Neural crest cell (in vitro differentiated cells): ENCODE data around the gene CISH. TPM values are rescaled to one million over a fixed set of nuclear protein-coding genes. Genes with fewer than 3 reads are reported as not detected.

Source experiments
- DNase-seq: peaks from one replicate; pipeline ENCODE4 v3.0.0; 2021; ENCODE audit warnings: low read depth, mixed read lengths, low spot score
- H3K27ac Mint-ChIP-seq: one replicate; pipeline ENCODE4 v1.8.0; 2021; ENCODE audit warnings: mild to moderate bottlenecking, mixed read lengths; ENCODE audit not compliant: unreplicated experiment
- H3K27me3 Mint-ChIP-seq: 2 replicates; pipeline ENCODE4 v1.8.0; 2021; ENCODE audit warnings: low read depth, mild to moderate bottlenecking, mixed read lengths
- H3K36me3 Mint-ChIP-seq: 2 replicates; pipeline ENCODE4 v1.8.0; 2021; ENCODE audit warnings: low read depth, mild to moderate bottlenecking, mixed read lengths
- H3K4me1 Mint-ChIP-seq: 2 replicates; pipeline ENCODE4 v1.8.0; 2021; ENCODE audit warnings: mixed read lengths
- H3K4me3 Mint-ChIP-seq: one replicate; pipeline ENCODE4 v1.8.0; 2021; ENCODE audit warnings: mild to moderate bottlenecking, mixed read lengths
- H3K9me3 Mint-ChIP-seq: 2 replicates; pipeline ENCODE4 v1.8.0; 2021; ENCODE audit warnings: mixed read lengths
- total RNA-seq: library from RNA; stranded (reverse); gene quantifications from 2 replicates; pipeline ENCODE4 v1.2.1, GENCODE V29; 2021
- TF ChIP-seq, protein P1 (sequence below): fragments of 200-600 bp; sonication (generic); conservative IDR thresholded peaks from 2 replicates; pipeline ENCODE4 v1.5.0; 2021; ENCODE audit warnings: antibody characterized with exemption, mild to moderate bottlenecking

The CISH gene
- total RNA-seq, 1 donor from 2014 or later = 8.6 TPM

GRCh38 chr3:50588759-50589433 is 22.7 kb downstream of the CISH start:
- no peak for DNase-seq
- no peaks in the 10 kb centered on the region for H3K27me3 Mint-ChIP-seq
- no peak overlapping the region for H3K27ac Mint-ChIP-seq
- no peaks in the 10 kb centered on the region for H3K9me3 Mint-ChIP-seq
- no peaks in the 10 kb centered on the region for H3K4me1 Mint-ChIP-seq
- H3K36me3 Mint-ChIP-seq = no peaks in the 10 kb centered on the region
- no peak overlapping the region for H3K4me3 Mint-ChIP-seq
- TF ChIP-seq, protein P1, sequence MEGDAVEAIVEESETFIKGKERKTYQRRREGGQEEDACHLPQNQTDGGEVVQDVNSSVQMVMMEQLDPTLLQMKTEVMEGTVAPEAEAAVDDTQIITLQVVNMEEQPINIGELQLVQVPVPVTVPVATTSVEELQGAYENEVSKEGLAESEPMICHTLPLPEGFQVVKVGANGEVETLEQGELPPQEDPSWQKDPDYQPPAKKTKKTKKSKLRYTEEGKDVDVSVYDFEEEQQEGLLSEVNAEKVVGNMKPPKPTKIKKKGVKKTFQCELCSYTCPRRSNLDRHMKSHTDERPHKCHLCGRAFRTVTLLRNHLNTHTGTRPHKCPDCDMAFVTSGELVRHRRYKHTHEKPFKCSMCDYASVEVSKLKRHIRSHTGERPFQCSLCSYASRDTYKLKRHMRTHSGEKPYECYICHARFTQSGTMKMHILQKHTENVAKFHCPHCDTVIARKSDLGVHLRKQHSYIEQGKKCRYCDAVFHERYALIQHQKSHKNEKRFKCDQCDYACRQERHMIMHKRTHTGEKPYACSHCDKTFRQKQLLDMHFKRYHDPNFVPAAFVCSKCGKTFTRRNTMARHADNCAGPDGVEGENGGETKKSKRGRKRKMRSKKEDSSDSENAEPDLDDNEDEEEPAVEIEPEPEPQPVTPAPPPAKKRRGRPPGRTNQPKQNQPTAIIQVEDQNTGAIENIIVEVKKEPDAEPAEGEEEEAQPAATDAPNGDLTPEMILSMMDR = no peak

- Mint-ChIP-seq H3K27me3 (no peaks in the 10 kb centered on the region), H3K4me3 (no peak overlapping the region)
Observed at GRCh38 chr3:50587806-50588758, 23.5 kb downstream of the CISH start.

DNA sequence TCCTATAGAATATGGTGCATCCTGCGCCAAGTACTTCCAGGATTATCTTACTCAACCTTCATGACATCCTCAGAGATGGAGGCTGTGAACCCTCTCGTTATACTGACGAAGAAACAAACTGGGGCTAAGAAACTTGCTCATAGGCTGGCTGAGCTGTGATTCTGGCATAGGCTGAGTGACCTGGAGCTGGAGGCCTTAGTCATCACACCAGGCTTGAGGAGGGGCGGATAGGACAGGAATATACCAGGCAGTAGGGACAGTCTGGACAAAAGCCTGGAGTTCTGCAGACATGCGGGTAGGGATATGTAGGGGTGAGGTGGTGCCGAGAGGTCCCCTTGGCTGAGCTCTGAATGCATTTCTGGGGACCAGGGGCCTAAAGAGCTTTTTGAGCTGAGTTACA is 24.2 kb downstream of the CISH start:
- H3K4me1 Mint-ChIP-seq = no peaks in the 10 kb centered on the region
- H3K4me3 Mint-ChIP-seq = no peak overlapping the region

More at GRCh38 chr3:50587806-50588758, 23.5 kb downstream of the CISH start:
- TF ChIP-seq, protein P1 = no peak
- DNase-seq = no peak
- no peaks in the 10 kb centered on the region for H3K36me3 Mint-ChIP-seq
- H3K27ac Mint-ChIP-seq = peak overlapping the region; percentile 19
- H3K4me1 Mint-ChIP-seq = no peaks in the 10 kb centered on the region
- H3K9me3 Mint-ChIP-seq = no peaks in the 10 kb centered on the region

DNA sequence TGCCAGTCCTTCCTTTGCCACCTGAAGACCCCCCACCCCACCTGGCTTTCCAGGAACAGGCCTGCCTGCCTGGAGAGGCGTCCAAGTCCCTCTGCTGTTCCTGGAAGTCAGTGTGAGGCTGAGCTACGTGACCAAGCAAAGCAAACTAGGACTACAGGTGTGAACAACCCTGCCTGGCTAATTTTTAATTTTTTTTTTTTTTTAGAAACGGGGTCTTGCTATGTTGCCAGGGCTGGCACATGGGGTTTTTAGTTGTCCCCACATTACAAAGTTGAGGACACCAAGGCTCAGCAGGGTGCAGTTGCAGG is 24.9 kb downstream of the CISH start:
- Mint-ChIP-seq H3K4me1 (no peaks in the 10 kb centered on the region), H3K9me3 (no peaks in the 10 kb centered on the region), H3K27me3 (no peaks in the 10 kb centered on the region), H3K27ac (no peak overlapping the region), H3K4me3 (no peak overlapping the region), H3K36me3 (no peaks in the 10 kb centered on the region)
- no peak for DNase-seq
- TF ChIP-seq, protein P1 = no peak

More for the DNA sequence above, 24.2 kb downstream of the CISH start:
- Mint-ChIP-seq H3K9me3 (no peaks in the 10 kb centered on the region), H3K36me3 (no peaks in the 10 kb centered on the region), H3K27ac (no peak overlapping the region), H3K27me3 (no peaks in the 10 kb centered on the region)
- DNase-seq = no peak
- TF ChIP-seq, protein P1 = no peak

GRCh38 chr3:50585919-50586762 is 25.4 kb downstream of the CISH start:
- no peak for DNase-seq
- TF ChIP-seq, protein P1 = no peak
- Mint-ChIP-seq H3K27ac (no peak overlapping the region), H3K4me1 (no peaks in the 10 kb centered on the region), H3K27me3 (no peaks in the 10 kb centered on the region), H3K36me3 (no peaks in the 10 kb centered on the region), H3K4me3 (no peak overlapping the region), H3K9me3 (no peaks in the 10 kb centered on the region)
